NCI-H460 (cell line): Measurements from ENCODE around the gene PACRG. TPM values are rescaled to one million over a fixed set of nuclear protein-coding genes. Genes with fewer than 3 reads are reported as not detected.

Source experiments
- DNase-seq: peaks from one replicate; pipeline ENCODE4 v3.0.0-alpha.2; 2016; ENCODE audit warnings: low read depth; ENCODE audit errors: extremely low read depth
- total RNA-seq: library from RNA; depleted of rRNA; stranded (reverse); fragments of >200 nt; shearing (Covaris generic); gene quantifications from 2 replicates; pipeline ENCODE4 v1.2.3, GENCODE V29; 2014

Gene PACRG
- total RNA-seq, 1 experiment from 2014 or later, result 0.15 TPM

DNA sequence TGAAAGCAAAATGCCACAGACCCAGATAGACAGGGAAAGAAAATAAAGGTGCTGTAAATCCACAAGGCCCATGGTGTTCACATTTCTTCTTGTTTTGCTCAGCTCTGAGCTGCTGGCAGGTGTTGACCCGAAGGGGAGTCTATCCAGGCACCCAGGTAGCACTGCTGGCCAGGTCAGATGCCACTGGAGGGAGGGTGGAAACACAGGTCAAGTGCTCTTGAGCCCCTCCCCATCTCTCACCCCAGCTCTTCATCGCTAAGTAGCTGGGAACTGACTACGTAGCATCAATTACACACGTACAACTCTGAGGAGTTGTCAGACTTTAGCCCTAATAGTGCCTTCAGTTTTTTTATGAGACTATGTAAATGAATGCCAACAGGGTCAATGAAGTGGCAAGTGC is 399.0 kb downstream of the PACRG start:
- no peak for DNase-seq

DNA sequence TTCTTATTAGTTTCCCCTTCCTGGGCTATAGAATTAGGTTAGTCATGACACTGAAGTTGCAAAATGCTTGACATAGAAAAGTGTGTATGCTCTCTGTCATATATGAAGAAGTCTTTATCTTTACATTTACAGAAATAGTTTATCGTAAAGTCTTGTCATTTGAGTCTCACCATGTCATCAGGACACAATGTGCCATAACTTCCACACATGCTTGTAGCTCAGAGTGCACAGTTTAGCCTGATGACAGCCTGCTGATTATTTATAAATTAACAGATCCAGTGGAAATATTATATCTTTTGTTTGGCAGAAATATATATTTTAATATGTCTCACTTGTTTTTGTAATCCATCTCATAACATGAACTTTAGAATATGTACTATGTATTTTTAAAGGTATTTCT is 399.8 kb downstream of the PACRG start:
- DNase-seq, result no peak

DNA sequence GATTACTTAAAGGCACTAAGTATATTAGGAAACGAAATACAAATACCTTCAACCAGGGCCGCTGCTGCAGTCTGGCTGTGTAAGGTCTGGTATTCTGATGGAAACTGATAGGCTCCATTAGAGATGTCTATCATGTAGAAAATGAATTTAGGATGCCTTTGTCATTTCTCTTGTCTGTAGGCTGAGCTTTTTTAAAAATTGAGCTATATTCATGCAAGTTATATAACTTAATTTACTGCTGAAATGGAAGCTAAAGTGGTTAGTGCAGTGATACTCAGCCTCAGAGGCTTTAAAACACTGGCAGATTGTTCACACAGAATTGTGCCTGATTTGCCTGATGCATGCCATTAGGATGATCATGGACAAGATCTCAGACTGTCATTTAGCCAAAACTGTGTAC is 400.6 kb downstream of the PACRG start:
- no peak for DNase-seq

DNA sequence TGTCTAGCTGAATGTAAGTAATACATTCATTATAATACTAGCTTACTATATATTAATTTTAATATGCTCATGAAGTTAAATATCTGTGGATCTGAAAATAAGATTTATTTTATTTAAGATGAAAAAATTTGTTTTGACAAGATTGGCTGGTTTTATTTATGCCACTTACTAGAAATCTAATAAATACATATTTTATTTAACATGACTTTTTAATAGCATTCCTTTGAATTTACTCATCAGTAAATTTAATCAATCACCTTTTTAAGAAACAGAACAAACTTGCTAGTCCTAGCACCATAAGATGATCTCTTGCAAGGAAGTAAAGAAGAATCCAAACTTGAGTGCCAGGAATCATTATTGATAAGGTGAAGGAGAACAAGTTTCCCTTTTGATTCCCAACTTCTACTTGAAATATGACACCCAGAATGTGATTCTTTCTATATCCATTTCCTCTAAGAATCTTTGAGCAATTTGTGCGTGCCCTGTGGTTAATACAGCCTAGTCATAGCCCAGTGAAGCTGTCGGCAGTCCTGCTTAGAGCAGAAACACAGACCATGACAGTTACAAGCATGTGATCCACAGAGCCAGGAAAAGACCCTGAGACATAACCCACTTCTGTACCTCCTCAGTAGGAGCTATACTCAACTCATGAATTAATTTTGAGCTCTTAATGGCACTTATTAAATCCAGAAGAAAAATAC is 404.4 kb downstream of the PACRG start:
- no peak for DNase-seq

DNA sequence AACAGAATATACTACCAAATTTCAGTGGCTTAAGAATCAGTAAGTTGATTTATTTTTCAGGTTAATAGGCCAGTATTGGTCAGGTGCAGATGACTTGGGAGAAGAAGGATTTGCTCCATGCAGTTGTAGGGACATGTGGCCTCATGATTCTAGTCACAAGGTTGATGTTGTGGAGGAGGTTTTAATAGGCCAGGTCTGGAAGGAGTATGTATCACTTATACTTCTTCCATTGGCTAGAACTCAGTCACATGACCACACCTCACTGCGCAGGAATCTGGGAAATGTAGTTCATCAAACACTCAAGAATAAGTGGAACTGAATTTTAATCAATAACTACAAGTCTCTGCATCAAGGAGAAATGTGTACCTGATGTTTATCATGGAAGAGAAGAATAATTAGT is 405.2 kb downstream of the PACRG start:
- DNase-seq, result no peak

DNA sequence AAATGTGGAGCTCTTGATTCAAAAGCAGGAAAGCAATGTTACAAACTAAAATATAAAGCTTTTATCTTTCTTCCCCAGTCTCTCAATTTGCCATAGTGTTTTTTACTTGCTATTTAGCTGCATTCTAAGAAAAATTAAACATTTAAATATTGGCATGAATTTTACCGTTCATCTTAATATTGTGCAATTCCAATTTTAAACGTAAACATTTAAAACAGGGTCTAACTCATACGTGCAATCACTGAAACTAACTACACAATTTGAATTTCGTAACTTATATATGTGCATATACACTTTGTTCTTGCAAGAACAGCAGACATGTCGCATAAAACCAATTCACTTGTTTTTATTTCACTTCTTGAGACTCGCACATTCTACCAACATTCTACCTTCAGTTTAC is 405.9 kb downstream of the PACRG start:
- no peak for DNase-seq

DNA sequence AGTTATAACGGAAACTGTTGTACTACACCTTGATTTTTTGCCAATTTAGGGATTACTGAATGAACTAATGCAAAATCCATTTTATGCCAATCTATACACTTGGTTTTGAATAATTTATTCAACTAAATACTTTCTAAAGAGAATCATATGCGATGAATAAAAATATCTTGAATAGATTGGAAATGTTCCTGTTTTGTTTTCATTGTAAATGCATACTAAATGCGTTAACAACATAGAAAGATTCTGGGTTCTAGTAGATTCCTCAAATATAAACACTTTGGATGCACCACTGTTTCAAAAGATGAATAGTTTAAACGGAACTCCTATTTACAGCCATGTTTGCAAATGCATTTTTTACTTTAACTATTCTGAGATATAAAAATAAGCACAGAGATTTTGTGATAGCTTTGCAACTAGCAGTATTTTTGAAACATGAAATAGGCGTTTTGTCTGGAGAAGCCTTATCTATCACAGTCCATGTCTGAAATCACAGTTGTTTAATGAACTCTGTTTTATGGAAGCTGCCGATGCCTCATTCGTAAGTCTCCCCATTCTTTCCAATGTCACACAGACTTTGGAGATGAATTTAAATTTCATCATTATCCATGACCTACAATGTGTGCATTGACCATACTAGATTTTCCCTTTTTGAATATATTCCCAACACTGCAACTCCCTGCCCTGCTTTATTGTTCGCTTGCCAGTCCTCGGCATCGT is 409.1 kb downstream of the PACRG start:
- DNase-seq, result no peak

DNA sequence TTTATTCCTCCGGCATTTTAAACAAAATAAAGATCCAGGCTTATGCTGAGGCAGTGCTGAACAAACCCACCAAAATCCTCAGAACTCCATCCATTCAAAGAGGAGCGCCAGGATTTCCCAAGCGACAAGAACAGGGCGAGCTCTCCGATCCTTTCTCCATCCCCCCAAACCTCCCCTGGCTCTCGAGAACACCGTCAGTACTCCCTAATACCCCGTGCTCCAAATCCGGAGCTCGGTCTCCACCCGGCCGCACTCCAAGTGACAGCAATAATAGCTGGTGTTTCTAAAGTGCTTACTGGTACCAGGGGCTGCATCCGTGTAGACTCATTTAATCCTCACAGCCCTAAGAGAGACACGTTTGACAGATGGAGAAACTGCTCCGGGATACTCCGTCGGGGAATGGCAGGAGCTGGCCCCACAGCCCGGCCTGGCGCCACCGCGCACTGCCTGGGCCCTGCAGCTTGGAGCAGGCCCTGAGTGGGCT is 409.7 kb downstream of the PACRG start:
- DNase-seq, result no peak

DNA sequence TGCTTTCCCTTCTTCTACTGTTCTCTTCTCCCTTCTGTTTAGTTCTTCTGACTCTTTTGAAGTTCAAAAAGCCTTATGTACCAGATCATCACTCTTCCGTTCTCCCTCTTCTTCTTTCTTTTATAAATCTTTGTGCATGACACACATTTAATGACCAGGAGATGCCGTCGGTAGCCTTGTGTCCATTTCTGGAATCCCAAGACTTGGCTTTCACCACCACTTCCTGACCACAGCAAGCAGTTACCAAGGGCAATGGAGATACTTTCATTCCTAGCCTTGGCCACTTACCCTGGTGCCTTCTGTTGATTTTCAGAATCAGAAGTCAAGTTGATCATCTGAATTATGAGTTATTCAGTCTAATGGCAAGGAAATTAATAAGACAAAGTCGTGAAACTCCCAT is 418.3 kb downstream of the PACRG start:
- no peak for DNase-seq

DNA sequence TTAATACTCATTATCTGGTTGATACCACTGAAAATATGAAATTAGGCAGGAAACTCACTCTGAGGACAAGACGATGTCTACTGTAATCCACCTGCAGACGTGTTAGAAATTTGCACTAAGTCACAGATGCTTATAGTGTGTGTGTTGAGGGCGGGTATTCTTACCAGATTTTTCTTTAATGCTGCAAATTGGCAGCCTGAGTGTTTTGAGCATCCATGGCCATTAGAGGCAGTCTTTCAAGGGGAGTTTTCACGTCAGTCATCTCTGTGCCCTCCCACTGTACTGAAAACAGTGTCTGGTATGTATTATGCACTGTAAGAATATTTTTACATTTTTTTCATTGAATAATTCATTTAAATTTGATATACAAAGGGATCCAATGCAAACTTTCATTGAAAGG is 420.2 kb downstream of the PACRG start:
- DNase-seq, result no peak

DNA sequence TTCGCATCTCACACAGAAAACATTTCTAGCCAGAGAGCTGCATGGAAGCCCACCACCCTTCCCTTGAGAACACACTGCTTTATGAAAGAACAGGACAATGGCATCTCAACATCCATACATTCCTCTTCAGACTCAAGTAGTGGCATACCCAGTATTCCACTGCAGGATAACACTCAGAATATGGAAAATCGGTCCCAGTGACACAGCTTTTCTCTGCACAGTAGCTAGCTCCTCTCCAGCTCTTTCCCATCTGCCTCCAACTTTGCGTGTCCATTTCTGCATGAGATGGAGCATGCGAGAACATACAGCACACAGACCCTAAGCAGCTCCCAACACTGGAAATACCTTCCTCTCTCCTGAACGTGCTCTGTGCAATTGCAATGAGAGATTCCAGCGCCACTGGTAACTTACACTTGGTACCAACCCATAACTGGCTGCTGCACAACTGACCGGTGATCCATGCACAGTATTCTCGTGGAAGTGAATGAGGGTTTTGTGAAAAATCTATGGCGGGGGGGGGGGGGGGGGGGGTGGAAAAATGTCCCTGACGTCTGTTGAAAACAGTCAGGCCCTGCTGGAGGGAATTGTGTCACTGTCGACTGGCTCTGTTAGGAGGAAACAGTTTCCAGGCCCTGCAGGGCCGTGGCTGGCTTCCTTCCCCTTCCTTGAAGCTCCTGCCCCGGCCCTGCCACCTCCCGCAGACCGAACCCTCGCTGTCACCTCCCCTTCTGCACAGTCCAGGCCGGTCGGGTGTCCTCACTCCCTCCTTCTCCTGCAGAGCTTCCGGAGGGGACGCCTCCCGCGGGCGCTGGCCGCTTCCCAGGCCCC is 420.9 kb downstream of the PACRG start:
- DNase-seq, result no peak

DNA sequence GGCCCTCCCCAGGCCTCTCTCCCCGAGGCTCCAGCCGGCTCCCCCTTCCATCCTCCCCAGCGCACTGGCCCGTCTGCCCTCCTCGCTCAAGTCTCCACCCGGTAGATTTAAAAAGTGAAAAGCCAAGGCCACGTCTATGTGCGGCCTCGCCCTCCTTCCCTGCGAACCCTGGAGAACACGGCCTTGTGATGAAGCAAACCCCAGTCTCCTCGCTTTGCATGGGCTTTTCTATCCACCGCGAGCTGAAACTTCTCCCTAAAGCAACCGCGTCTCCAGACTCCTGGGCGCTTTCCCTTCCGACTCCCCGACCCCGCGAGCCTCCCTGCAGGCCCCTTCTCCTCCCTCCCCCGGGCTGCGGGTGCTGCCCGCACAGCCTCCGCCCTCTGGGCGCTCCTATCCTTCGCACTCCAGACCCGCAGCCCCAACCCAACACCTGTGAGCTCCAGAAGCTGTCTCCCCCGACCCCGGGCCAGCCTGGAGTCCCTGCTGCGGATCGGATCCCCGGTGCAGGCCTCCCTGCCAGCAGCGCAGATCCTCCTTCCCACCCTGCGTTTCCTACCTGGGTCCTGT is 421.6 kb downstream of the PACRG start:
- DNase-seq, result no peak

DNA sequence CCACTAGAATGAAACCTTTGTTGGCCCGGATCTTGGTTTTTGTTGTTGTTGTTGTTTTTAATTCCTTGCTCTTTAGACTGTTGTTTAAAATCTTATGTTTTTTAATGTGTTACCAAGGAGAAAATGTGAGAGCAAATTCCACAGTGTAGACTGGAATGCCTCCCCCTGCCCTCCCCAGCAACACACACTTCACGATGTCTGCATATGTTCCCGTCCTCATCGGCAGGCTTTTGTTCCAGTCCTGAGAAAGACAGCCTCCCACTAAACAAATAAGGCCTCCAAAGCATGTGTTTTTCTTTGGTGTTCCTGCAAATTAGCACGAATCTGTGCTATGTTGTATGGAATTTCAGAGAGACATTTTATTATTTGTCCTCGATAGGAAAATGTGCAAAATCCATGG is 423.4 kb downstream of the PACRG start:
- DNase-seq, result no peak

DNA sequence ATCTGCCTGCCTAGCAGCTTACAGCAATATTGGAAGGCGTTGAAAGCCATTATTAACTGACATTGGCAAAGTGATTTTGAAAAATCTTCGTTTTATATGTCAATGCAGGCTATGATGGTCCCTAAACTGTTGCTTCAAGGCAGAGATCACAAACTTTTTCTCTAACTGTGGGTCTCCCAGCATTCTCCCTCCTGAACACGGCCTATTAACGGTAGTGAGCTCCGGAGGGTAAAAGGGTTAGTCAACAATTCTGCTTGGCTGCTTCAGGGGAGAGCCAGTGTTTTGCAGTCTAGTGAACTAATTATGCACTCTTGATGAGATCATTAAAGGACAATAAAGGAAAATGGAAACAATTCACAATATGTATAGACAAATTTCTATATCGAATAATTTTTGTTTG is 424.9 kb downstream of the PACRG start:
- no peak for DNase-seq

DNA sequence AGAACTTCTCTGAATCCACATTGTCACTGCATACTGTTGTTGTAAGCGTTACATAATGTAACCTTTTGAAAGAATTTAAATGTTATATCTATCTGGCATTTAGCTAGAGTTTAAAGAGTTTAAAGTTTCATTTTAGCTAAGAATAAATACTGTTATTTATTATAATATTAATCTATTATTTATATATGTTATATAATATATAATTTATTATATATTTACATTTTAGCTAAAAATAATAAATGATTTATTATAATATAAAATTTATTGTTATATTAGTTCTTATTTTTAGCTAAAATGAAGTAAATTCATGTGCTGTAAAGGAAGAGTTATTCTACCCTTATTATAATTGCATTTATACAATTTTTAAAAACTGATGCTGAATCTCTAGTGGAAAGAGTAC is 431.3 kb downstream of the PACRG start:
- DNase-seq, result no peak

DNA sequence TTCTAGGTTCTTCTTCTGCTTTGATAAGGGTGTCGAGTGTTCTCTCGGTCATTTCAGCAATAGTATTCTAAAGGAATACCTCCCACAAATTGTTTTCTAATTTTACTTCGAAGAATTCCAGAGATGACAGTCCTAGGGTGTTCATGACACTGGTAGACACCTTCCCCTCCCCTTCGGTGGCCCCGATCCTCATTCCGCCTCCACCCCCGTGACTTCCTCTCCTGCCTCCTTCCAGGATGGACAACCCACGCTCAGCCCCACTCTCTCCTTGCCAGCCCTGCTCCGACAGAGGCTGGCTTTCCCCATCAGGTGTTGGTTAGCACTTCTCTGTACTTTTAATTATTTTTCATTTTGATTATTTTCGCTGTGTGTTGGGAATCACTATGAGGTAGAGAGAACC is 431.9 kb downstream of the PACRG start:
- no peak for DNase-seq

DNA sequence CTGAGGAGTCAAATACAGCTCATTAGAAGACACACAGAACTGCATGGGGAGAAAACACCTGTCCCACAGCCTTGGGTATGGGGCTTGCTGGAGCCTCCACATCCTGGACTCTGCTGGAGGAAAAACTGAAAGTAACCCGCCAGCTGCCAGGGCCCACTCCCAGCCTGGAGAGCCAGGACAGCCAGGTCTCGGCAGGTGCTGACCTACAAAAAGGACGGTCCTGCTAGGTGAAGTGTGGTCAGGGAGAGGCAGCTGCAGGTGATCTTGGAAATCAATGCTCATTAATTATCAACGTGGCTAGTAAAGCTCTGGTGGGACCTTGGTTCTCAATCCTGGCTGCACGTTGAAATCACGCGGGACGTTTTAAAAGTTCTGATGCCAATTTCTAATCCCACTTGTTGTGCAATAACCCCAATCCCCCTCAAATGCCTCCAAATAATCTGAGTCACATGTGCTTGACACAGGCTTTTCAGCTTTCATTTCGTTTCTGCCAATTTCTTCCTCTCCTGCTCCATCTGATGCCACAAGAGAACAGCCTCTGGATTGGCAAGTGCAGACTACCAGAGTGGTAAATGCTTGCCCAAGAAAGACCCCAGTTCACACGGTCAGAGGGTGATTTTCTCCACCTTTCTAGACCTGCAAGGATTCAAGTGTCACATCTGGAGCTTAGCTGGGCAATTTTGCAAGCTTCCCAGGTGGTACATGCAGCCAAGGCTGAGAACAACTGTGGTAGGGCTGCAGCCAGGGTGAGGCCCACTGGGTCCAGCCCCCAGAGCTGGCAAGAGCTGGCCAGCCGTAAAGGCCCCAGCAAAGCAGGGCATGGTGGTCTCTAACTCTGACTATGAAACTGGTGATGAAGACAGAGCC is 434.5 kb downstream of the PACRG start:
- DNase-seq, result no peak

DNA sequence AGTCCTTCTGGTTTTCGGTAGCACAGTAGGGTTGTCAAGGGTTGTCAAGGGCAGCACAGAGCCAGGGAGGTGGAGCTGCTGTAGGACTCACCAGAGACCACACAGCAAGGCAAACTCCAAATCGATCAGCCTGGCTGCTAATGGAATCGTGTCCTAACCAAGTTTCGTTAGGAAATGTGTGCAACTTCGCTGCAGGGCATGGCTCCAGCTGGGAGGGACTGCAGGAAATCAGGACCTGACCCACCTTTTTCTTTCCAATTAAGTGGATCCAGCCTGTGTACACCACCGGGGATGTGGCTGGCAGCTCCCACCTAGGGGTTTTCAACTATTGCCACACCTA is 435.1 kb downstream of the PACRG start:
- DNase-seq, result no peak

DNA sequence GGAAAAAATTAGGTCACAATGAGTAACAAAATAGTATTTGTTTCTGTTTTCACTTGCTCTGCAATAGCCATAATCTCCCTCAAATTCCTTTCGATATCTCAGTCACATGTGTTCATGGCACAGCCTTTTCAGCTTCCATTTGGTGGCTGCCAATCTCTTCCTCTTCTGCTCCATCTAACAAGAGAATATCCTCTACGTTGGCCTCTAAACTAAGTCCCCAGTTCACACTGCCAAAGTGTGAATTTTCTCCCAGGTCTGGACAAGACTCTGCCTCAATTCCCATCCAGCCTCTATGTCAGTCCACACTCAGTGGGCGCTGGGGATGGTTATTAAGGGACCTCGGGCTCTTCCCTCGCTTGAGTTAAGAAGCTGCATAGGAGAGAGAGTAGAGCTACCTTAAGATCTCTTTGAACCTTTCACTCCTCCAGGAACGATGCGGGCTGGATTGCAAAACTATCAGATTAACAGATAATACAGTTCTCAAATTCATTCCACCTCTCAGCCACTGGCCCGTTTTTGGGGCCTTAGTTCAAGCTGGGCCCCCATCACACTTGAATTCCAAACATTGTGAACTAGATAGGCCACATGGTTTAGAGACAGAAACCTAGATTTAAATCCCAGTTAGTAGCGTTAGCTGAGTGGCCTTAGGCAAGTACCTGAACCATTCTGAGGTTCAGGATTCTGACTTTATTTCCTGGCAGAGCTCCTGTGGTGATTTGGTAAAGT is 436.6 kb downstream of the PACRG start:
- no peak for DNase-seq
